ENCODE results near the gene METTL17. TPM values are rescaled to one million over a fixed set of nuclear protein-coding genes. Genes with fewer than 3 reads are reported as not detected.

Gene METTL17
- polyA plus RNA-seq, 1 donor from 2014 or later = 231 TPM

DNA sequence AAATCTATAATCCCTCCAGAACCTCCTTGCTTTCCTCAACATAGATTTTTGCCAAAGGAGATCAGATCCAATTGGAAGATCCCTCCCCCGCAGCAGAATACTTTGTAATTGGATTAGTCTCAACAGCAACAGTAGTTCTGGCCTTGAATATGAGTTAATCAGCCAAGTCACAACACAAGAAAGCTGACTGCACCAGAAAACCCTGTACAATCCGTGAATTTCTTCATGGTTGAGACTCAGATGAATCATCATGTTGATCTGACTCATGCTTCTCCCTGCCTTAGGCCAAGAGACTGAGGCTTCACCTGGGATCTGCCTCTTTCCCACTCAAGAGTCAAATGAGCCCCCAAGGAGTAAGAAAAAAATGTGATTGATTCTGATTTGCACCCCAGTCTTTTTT lies 3.0 kb upstream of the METTL17 start:
- Histone ChIP-seq H3K4me2 (ENCODE audit: low read length) (no peak overlapping the region), H3K79me2 (replicated peaks; ENCODE audit: insufficient read depth, low read length) (peaks cover 16% of the 10 kb centered on the region), H3K36me3 (ENCODE audit: insufficient read depth, low read length) (no peaks in the 10 kb centered on the region), H3K27me3 (ENCODE audit: insufficient read depth, low read depth, low read length) (no peaks in the 10 kb centered on the region), H3K9me3 (ENCODE audit: low read length) (no peaks in the 10 kb centered on the region), H3K27ac (ENCODE audit: low read length) (no peak overlapping the region), H2AFZ (ENCODE audit: low read depth, low read length) (no peak overlapping the region), H4K20me1 (ENCODE audit: insufficient read depth) (no peaks in the 10 kb centered on the region), H3K9ac (ENCODE audit: low read length) (no peak overlapping the region), H3K9me2 (ENCODE audit: insufficient read depth, low read length) (no peaks in the 10 kb centered on the region), H3K4me3 (ENCODE audit: low read length) (no peak overlapping the region), H3F3A (ENCODE audit: insufficient read depth, low read length, poor library complexity, severe bottlenecking) (no peaks in the 10 kb centered on the region)
- TF ChIP-seq EZH2 (IDR thresholded peaks at IDR 0.05; ENCODE audit: borderline replicate concordance, insufficient read depth, low read length, poor library complexity, severe bottlenecking) = no peak

DNA sequence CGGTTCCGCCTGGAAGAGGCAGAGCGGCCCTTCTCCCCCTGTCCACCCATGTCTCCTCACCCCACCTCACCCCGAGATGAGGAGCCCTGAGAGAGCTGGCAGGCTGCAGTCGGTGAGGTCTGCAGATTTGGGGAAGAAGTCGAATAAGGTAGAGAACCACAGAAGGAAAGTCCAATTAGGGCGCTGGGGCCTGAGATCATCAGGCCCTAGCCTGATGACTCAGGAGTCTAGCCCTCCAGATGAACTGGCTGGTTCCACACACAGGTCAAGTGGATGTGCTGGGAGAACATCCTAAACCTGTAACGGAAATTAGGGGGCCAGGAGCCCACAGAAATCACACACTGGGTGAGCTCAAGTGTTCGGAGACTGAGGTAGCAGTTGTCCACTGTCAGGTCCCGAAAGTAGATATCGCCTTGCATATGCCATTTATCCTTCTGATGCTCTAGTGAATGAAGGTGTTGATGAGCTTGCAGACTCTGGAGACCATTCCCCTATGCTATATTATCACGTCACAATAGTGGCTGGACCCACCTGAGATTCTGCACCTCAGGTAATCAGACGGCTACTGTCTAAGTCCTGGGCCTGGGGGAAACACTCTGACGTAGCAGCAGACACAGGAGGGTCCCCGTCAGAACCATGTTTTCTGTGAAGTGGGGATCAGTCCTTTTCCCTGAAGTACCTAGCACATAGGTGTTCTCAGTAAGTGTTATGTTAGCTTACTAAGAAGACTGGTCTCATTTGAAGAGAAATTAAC lies 886 bp upstream of the METTL17 start:
- peak overlapping the region; percentile 82 for H2AFZ ChIP-seq (ENCODE audit: low read depth, low read length)
- H3K9ac ChIP-seq (ENCODE audit: low read length) = peak overlapping the region; percentile 24
- H3K36me3 ChIP-seq (ENCODE audit: insufficient read depth, low read length) = no peaks in the 10 kb centered on the region
- no peaks in the 10 kb centered on the region for H3F3A ChIP-seq (ENCODE audit: insufficient read depth, low read length, poor library complexity, severe bottlenecking)
- H3K4me2 ChIP-seq (ENCODE audit: low read length) = peak overlapping the region; percentile 41
- TF ChIP-seq, protein P1, sequence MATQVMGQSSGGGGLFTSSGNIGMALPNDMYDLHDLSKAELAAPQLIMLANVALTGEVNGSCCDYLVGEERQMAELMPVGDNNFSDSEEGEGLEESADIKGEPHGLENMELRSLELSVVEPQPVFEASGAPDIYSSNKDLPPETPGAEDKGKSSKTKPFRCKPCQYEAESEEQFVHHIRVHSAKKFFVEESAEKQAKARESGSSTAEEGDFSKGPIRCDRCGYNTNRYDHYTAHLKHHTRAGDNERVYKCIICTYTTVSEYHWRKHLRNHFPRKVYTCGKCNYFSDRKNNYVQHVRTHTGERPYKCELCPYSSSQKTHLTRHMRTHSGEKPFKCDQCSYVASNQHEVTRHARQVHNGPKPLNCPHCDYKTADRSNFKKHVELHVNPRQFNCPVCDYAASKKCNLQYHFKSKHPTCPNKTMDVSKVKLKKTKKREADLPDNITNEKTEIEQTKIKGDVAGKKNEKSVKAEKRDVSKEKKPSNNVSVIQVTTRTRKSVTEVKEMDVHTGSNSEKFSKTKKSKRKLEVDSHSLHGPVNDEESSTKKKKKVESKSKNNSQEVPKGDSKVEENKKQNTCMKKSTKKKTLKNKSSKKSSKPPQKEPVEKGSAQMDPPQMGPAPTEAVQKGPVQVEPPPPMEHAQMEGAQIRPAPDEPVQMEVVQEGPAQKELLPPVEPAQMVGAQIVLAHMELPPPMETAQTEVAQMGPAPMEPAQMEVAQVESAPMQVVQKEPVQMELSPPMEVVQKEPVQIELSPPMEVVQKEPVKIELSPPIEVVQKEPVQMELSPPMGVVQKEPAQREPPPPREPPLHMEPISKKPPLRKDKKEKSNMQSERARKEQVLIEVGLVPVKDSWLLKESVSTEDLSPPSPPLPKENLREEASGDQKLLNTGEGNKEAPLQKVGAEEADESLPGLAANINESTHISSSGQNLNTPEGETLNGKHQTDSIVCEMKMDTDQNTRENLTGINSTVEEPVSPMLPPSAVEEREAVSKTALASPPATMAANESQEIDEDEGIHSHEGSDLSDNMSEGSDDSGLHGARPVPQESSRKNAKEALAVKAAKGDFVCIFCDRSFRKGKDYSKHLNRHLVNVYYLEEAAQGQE (IDR thresholded peaks at IDR 0.05; ENCODE audit: borderline replicate concordance) = no peak
- TF ChIP-seq SMC3 (conservative IDR thresholded peaks at IDR 0.05; ENCODE audit: poor library complexity) (no peak), RAD21 (conservative IDR thresholded peaks at IDR 0.05) (no peak)
- peaks cover 22% of the 10 kb centered on the region for H3K79me2 ChIP-seq (replicated peaks; ENCODE audit: insufficient read depth, low read length)
- peak overlapping the region; percentile 60 for H3K27ac ChIP-seq (ENCODE audit: low read length)
- H3K27me3 ChIP-seq (ENCODE audit: insufficient read depth, low read depth, low read length) = no peaks in the 10 kb centered on the region
- no peaks in the 10 kb centered on the region for H3K9me3 ChIP-seq (ENCODE audit: low read length)
- H3K4me3 ChIP-seq (ENCODE audit: low read length) = peak overlapping the region; percentile 88
- no peaks in the 10 kb centered on the region for H3K9me2 ChIP-seq (ENCODE audit: insufficient read depth, low read length)
- H4K20me1 ChIP-seq (ENCODE audit: insufficient read depth) = no peaks in the 10 kb centered on the region

DNA sequence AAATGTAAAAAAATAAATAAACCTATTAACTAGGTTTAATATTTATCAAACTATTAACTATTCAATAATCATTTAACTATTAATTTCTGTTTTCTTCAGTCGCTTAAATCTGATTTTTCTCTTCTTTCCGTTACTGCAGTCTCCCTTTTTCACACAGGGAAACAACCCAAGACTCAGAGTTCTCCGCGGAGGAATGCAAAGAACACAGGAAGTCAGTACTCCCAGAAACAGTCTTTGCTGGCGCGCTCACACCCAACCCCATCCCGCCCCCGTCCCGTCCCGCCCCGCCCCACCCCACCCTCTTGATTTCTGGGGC lies 351 bp upstream of the METTL17 start:
- H3K27ac ChIP-seq (ENCODE audit: low read length) = peak overlapping the region; percentile 60
- peak overlapping the region; percentile 41 for H3K4me2 ChIP-seq (ENCODE audit: low read length)
- H3K9me3 ChIP-seq (ENCODE audit: low read length) = no peaks in the 10 kb centered on the region
- H3K4me3 ChIP-seq (ENCODE audit: low read length) = peak overlapping the region; percentile 88
- peaks cover 3% of the 10 kb centered on the region for H3K36me3 ChIP-seq (ENCODE audit: insufficient read depth, low read length)
- no peaks in the 10 kb centered on the region for H4K20me1 ChIP-seq (ENCODE audit: insufficient read depth)
- no peaks in the 10 kb centered on the region for H3F3A ChIP-seq (ENCODE audit: insufficient read depth, low read length, poor library complexity, severe bottlenecking)
- TF ChIP-seq EP300 (conservative IDR thresholded peaks at IDR 0.05; ENCODE audit: poor library complexity, severe bottlenecking) (no peak), MXI1 (conservative IDR thresholded peaks at IDR 0.05; ENCODE audit: poor library complexity, severe bottlenecking) (no peak), SMC3 (conservative IDR thresholded peaks at IDR 0.05; ENCODE audit: poor library complexity) (no peak), POLR2AphosphoS5 (IDR thresholded peaks at IDR 0.05) (no peak), TAF1 (IDR thresholded peaks at IDR 0.05; ENCODE audit: low read depth) (no peak), EZH2 (IDR thresholded peaks at IDR 0.05; ENCODE audit: borderline replicate concordance, insufficient read depth, low read length, poor library complexity, severe bottlenecking) (no peak), RAD21 (conservative IDR thresholded peaks at IDR 0.05) (no peak)
- TF ChIP-seq, protein P2, sequence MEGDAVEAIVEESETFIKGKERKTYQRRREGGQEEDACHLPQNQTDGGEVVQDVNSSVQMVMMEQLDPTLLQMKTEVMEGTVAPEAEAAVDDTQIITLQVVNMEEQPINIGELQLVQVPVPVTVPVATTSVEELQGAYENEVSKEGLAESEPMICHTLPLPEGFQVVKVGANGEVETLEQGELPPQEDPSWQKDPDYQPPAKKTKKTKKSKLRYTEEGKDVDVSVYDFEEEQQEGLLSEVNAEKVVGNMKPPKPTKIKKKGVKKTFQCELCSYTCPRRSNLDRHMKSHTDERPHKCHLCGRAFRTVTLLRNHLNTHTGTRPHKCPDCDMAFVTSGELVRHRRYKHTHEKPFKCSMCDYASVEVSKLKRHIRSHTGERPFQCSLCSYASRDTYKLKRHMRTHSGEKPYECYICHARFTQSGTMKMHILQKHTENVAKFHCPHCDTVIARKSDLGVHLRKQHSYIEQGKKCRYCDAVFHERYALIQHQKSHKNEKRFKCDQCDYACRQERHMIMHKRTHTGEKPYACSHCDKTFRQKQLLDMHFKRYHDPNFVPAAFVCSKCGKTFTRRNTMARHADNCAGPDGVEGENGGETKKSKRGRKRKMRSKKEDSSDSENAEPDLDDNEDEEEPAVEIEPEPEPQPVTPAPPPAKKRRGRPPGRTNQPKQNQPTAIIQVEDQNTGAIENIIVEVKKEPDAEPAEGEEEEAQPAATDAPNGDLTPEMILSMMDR (IDR thresholded peaks at IDR 0.05; ENCODE audit: poor library complexity, severe bottlenecking) = no peak
- TF ChIP-seq, protein P1 (IDR thresholded peaks at IDR 0.05; ENCODE audit: borderline replicate concordance) = no peak
- H3K9ac ChIP-seq (ENCODE audit: low read length) = peak overlapping the region; percentile 24
- peaks cover 22% of the 10 kb centered on the region for H3K79me2 ChIP-seq (replicated peaks; ENCODE audit: insufficient read depth, low read length)
- peak overlapping the region; percentile 82 for H2AFZ ChIP-seq (ENCODE audit: low read depth, low read length)
- H3K9me2 ChIP-seq (ENCODE audit: insufficient read depth, low read length) = no peaks in the 10 kb centered on the region
- no peaks in the 10 kb centered on the region for H3K27me3 ChIP-seq (ENCODE audit: insufficient read depth, low read depth, low read length)

Measured in neural cell (in vitro differentiated cells).